Kidney (tissue), 14 donors: Measurements from ENCODE around the gene USH1C. TPM values are rescaled to one million over a fixed set of nuclear protein-coding genes. Genes with fewer than 3 reads are reported as not detected.

Experiments
- DNase-seq, 5 donors: peaks; one replicate each; pipeline ENCODE4 v3.0.0-alpha.2; 2013 to 2020
- FAIRE-seq: peaks from 2 replicates; lab custom pipeline; 2012; peaks lifted over from hg19 to GRCh38; lab: Jason Lieb, UNC
- H3K27ac ChIP-seq, 2 donors: one replicate each; pipeline ENCODE4 v1.7.0; 2013; ENCODE audit warnings: low read depth in 2 of 2, low read length in 2 of 2, inconsistent platforms in 1 of 2
- H3K27me3 ChIP-seq: one replicate; pipeline ENCODE4 v1.7.1; 2013; ENCODE audit warnings: low read length, inconsistent platforms; ENCODE audit not compliant: control insufficient read depth, insufficient read depth
- H3K36me3 ChIP-seq, 3 donors: one replicate each; pipeline versions ENCODE4 v1.7.0 to v1.7.1; 2013; ENCODE audit warnings: low read length in 3 of 3, control low read depth in 1 of 3, inconsistent platforms in 1 of 3; ENCODE audit not compliant: insufficient read depth in 3 of 3, control insufficient read depth in 2 of 3
- H3K4me1 ChIP-seq, 3 donors: one replicate each; pipeline versions ENCODE4 v1.7.0 to v1.7.1; 2013; ENCODE audit warnings: low read length in 3 of 3, inconsistent platforms in 1 of 3, low read depth in 1 of 3; ENCODE audit not compliant: control insufficient read depth in 2 of 3, insufficient read depth in 2 of 3
- H3K4me3 ChIP-seq, 3 donors: one replicate each; pipeline versions ENCODE4 v1.7.0 to v1.8.1; 2013; ENCODE audit warnings: low read length in 3 of 3, control low read depth in 1 of 3, inconsistent platforms in 1 of 3
- H3K9ac ChIP-seq, 3 donors: one replicate each; pipeline versions ENCODE4 v1.7.0 to v1.7.1; 2013; ENCODE audit warnings: low read length in 3 of 3, control low read depth in 1 of 3, inconsistent platforms in 1 of 3
- H3K9me3 ChIP-seq, 3 donors: one replicate each; pipeline versions ENCODE4 v1.7.0 to v1.7.1; 2013; ENCODE audit warnings: low read length in 3 of 3, control low read depth in 1 of 3, inconsistent platforms in 1 of 3; ENCODE audit not compliant: control insufficient read depth in 2 of 3, insufficient read depth in 1 of 3
- intact Hi-C: fragments of 100-400 bp; cut with DNase I; formaldehyde crosslinking; loops from one replicate; pipeline ENCODE4 v1.11.1; 2022
- polyA plus RNA-seq: library from polyadenylated mRNA; stranded (reverse); fragments of 350-450 nt; fragmentation: Illumina TruSeq; extraction: RNeasy Lipid Tissue Mini Kit (QIAGEN cat#74804); gene quantifications from one replicate; pipeline ENCODE4 v1.2.3, GENCODE V29; 2014; ENCODE audit warnings: low read depth, low replicate concordance; ENCODE audit not compliant: insufficient read depth
- total RNA-seq: library from RNA; stranded (reverse); fragmentation: NEBNext Ultra II Directional; extraction: Animal tissue kit (Norgen Biotek cat#: 25700); gene quantifications from one replicate; pipeline ENCODE4 v1.2.1, GENCODE V29; 2021
- TF ChIP-seq, protein P1 (sequence below): IDR thresholded peaks from 3 replicates; pipeline ENCODE4 v1.5.1; 2012; ENCODE audit warnings: mild to moderate bottlenecking, moderate library complexity, borderline replicate concordance; ENCODE audit not compliant: insufficient read depth; ENCODE audit errors: extremely low read depth
- donor health status: control.
- donor health status: control.
- donor health status: control.
- donor health status: control.
- donor health status: control.
- donor health status: DM: yes; HTN: yes; CAD: no.
- donor health status: Normal renal cell carcinoma (clear cell type).

USH1C gene
- total and polyA plus RNA-seq, 2 donors from 2014 or later: 38.6 to 107 TPM

GRCh38 chr11:17585911-17586695 lies 41.9 kb upstream of the USH1C start:
- peak in 2 of 5 donors; percentile 6 to 30 for DNase-seq
- TF ChIP-seq, protein P1, sequence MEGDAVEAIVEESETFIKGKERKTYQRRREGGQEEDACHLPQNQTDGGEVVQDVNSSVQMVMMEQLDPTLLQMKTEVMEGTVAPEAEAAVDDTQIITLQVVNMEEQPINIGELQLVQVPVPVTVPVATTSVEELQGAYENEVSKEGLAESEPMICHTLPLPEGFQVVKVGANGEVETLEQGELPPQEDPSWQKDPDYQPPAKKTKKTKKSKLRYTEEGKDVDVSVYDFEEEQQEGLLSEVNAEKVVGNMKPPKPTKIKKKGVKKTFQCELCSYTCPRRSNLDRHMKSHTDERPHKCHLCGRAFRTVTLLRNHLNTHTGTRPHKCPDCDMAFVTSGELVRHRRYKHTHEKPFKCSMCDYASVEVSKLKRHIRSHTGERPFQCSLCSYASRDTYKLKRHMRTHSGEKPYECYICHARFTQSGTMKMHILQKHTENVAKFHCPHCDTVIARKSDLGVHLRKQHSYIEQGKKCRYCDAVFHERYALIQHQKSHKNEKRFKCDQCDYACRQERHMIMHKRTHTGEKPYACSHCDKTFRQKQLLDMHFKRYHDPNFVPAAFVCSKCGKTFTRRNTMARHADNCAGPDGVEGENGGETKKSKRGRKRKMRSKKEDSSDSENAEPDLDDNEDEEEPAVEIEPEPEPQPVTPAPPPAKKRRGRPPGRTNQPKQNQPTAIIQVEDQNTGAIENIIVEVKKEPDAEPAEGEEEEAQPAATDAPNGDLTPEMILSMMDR: no peak
- Histone ChIP-seq H3K4me3 (no peak overlapping the region), H3K36me3 (no peaks in the 10 kb centered on the region), H3K27ac (no peak overlapping the region), H3K9me3 (no peaks in the 10 kb centered on the region), H3K4me1 (no peaks in the 10 kb centered on the region), H3K9ac (no peak overlapping the region), H3K27me3 (no peaks in the 10 kb centered on the region)
- FAIRE-seq: no peak
- intact Hi-C loops: no loop called here

- Histone ChIP-seq H3K9me3 (no peaks in the 10 kb centered on the region), H3K27me3 (no peaks in the 10 kb centered on the region), H3K4me1 (no peaks in the 10 kb centered on the region), H3K36me3 (no peaks in the 10 kb centered on the region), H3K27ac (no peak overlapping the region), H3K4me3 (no peak overlapping the region), H3K9ac (no peak overlapping the region)
- TF ChIP-seq, protein P1: no peak
- DNase-seq: peak in 1 of 5 donors; percentile 17
- intact Hi-C loops: no loop called here
- no peak for FAIRE-seq
Measured at GRCh38 chr11:17581732-17582053, 37.5 kb upstream of the USH1C start.

DNA sequence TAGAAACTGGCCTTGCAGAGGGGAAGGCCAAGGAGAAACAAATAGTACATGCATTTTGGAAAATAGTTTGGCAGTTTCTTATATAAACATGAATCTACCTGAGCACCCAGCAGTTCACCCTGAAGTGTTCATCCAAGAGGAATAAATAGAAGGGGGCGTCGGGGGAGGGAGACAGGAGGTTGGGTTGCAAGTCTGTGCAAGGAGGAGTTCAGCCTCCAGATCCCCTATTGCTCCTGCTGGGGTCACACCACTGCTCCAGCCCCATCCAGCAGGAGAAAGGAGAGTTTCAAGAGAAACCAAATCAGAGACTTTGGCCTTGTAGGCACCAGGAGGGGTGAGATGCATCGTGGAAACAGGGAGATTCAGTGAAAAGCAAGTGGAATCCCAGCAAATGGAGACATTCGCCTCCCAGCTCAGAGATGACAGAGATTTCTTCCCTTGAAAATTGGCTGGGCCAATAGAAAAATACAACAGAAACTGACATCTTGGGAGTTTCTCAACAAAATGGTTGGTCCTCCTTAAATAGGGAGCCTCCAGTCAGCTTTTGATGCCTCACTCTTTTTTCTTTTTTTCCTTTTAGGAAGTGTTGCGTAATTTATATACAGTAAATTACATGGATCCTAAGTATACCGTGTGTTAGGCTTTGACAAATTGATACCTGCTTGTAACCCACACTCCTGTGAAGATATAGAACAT lies 37.0 kb upstream of the USH1C start:
- no peaks in the 10 kb centered on the region for H3K27me3 ChIP-seq
- no peak for FAIRE-seq

More for the DNA sequence above, 37.0 kb upstream of the USH1C start:
- Histone ChIP-seq H3K27ac (no peak overlapping the region), H3K4me3 (no peak overlapping the region), H3K36me3 (no peaks in the 10 kb centered on the region), H3K9ac (no peak overlapping the region), H3K9me3 (no peaks in the 10 kb centered on the region), H3K4me1 (no peaks in the 10 kb centered on the region)
- peak in 1 of 5 donors; percentile 7 for DNase-seq
- TF ChIP-seq, protein P1: no peak
- intact Hi-C loops: no loop called here
